Loucy (cell line): ENCODE measurements around the gene CLSTN2.

ENCODE experiments used
- H2AFZ ChIP-seq: fragments of 200-600 bp; sonication (generic); 2 replicates; pipeline ENCODE4 v1.6.0; 2016; ENCODE audit warnings: antibody characterized with exemption, mild to moderate bottlenecking, low read length, moderate library complexity
- H3F3A ChIP-seq: fragments of 200-600 bp; 2 replicates; pipeline ENCODE4 v1.6.0; 2016; ENCODE audit warnings: antibody characterized with exemption, low read depth, mild to moderate bottlenecking
- H3K27me3 ChIP-seq: fragments of 200-600 bp; sonication (generic); 2 replicates; pipeline ENCODE4 v1.6.1; 2014; ENCODE audit warnings: low read length, mild to moderate bottlenecking; ENCODE audit not compliant: insufficient read depth, poor library complexity, severe bottlenecking
- H3K36me3 ChIP-seq: fragments of 200-600 bp; sonication (generic); 2 replicates; pipeline ENCODE4 v1.6.1; 2016; ENCODE audit warnings: low read length; ENCODE audit not compliant: insufficient read depth
- H3K4me1 ChIP-seq: fragments of 200-600 bp; sonication (generic); 2 replicates; pipeline ENCODE4 v1.5.1; 2014; ENCODE audit warnings: low read length, mild to moderate bottlenecking; ENCODE audit not compliant: insufficient read depth, poor library complexity, severe bottlenecking
- H3K4me2 ChIP-seq: fragments of 200-600 bp; sonication (generic); 2 replicates; pipeline ENCODE4 v1.6.0; 2014; ENCODE audit warnings: antibody characterized with exemption, low read length, low read depth, mild to moderate bottlenecking; ENCODE audit not compliant: poor library complexity, severe bottlenecking
- H3K4me3 ChIP-seq: fragments of 200-600 bp; sonication (generic); 2 replicates; pipeline ENCODE4 v1.5.1; 2014; ENCODE audit warnings: low read length, mild to moderate bottlenecking, mixed read lengths; ENCODE audit not compliant: poor library complexity, severe bottlenecking
- H3K79me2 ChIP-seq: fragments of 200-600 bp; sonication (generic); 2 replicates; pipeline ENCODE4 v1.6.1; 2014; ENCODE audit warnings: low read length; ENCODE audit not compliant: insufficient read depth
- H3K9ac ChIP-seq: fragments of 200-600 bp; sonication (generic); 2 replicates; pipeline ENCODE4 v1.6.0; 2014; ENCODE audit warnings: mild to moderate bottlenecking, low read depth, low read length, moderate library complexity; ENCODE audit not compliant: poor library complexity, severe bottlenecking
- H3K9me2 ChIP-seq: fragments of 200-600 bp; sonication (generic); replicated peaks from 2 replicates; pipeline ENCODE4 v1.6.1; 2016; ENCODE audit warnings: low read depth, low read length, mixed read lengths
- H3K9me3 ChIP-seq: fragments of 200-600 bp; sonication (generic); 2 replicates; pipeline ENCODE4 v1.6.1; 2014; ENCODE audit warnings: mild to moderate bottlenecking, antibody characterized with exemption, low read length, low read depth; ENCODE audit not compliant: insufficient read depth
- H4K20me1 ChIP-seq: fragments of 200-600 bp; sonication (generic); 2 replicates; pipeline ENCODE4 v1.6.0; 2014; ENCODE audit warnings: antibody characterized with exemption, low read length, mild to moderate bottlenecking; ENCODE audit not compliant: insufficient read depth, poor library complexity, severe bottlenecking
- CTCF ChIP-seq: fragments of 200-600 bp; sonication (generic); conservative IDR thresholded peaks from 2 replicates; pipeline ENCODE4 v1.5.1; 2014; ENCODE audit warnings: mild to moderate bottlenecking, antibody characterized with exemption, low read length
- EZH2phosphoT487 ChIP-seq: fragments of 200-600 bp; IDR thresholded peaks from 2 replicates; pipeline ENCODE4 v1.6.1; 2018; ENCODE audit warnings: antibody characterized with exemption, mild to moderate bottlenecking, moderate library complexity, borderline replicate concordance

Gene CLSTN2

GRCh38 chr3:140500473-140500872 lies 565.5 kb downstream of the CLSTN2 start:
- no peak overlapping the region for H3K9ac ChIP-seq
- no peaks in the 10 kb centered on the region for H3K9me2 ChIP-seq
- H3K79me2 ChIP-seq = no peaks in the 10 kb centered on the region
- no peaks in the 10 kb centered on the region for H3K4me1 ChIP-seq
- H3K4me3 ChIP-seq = no peak overlapping the region
- TF ChIP-seq CTCF = no peak
- no peak for TF ChIP-seq EZH2phosphoT487
- no peaks in the 10 kb centered on the region for H3K36me3 ChIP-seq
- H3F3A ChIP-seq = no peaks in the 10 kb centered on the region
- H3K9me3 ChIP-seq = no peaks in the 10 kb centered on the region
- no peak overlapping the region for H3K4me2 ChIP-seq
- H4K20me1 ChIP-seq = no peaks in the 10 kb centered on the region
- no peaks in the 10 kb centered on the region for H3K27me3 ChIP-seq
- H2AFZ ChIP-seq = no peak overlapping the region

- no peaks in the 10 kb centered on the region for H3K36me3 ChIP-seq
- no peaks in the 10 kb centered on the region for H3K79me2 ChIP-seq
- no peaks in the 10 kb centered on the region for H4K20me1 ChIP-seq
- TF ChIP-seq CTCF = no peak
- no peak for TF ChIP-seq EZH2phosphoT487
- no peaks in the 10 kb centered on the region for H3K27me3 ChIP-seq
- H3K4me3 ChIP-seq = no peak overlapping the region
- H3K9me3 ChIP-seq = no peaks in the 10 kb centered on the region
- H2AFZ ChIP-seq = no peak overlapping the region
- H3K9ac ChIP-seq = no peak overlapping the region
- no peaks in the 10 kb centered on the region for H3K9me2 ChIP-seq
- H3K4me1 ChIP-seq = no peaks in the 10 kb centered on the region
- no peaks in the 10 kb centered on the region for H3F3A ChIP-seq
- no peak overlapping the region for H3K4me2 ChIP-seq
These were observed 566.2 kb downstream of the CLSTN2 start for GRCh38 chr3:140501061-140501769.

GRCh38 chr3:140501770-140502364 lies 566.9 kb downstream of the CLSTN2 start:
- H3K9ac ChIP-seq = no peak overlapping the region
- H3K9me3 ChIP-seq = no peaks in the 10 kb centered on the region
- no peaks in the 10 kb centered on the region for H3K9me2 ChIP-seq
- H3F3A ChIP-seq = no peaks in the 10 kb centered on the region
- no peaks in the 10 kb centered on the region for H3K79me2 ChIP-seq
- TF ChIP-seq EZH2phosphoT487 = no peak
- no peak for TF ChIP-seq CTCF
- H3K4me3 ChIP-seq = no peak overlapping the region
- H2AFZ ChIP-seq = no peak overlapping the region
- no peaks in the 10 kb centered on the region for H3K36me3 ChIP-seq
- H3K4me1 ChIP-seq = no peaks in the 10 kb centered on the region
- no peaks in the 10 kb centered on the region for H3K27me3 ChIP-seq
- no peak overlapping the region for H3K4me2 ChIP-seq
- no peaks in the 10 kb centered on the region for H4K20me1 ChIP-seq
